Skin of body (tissue), 3 donors: ENCODE results near the gene CRBN. TPM values are rescaled to one million over a fixed set of nuclear protein-coding genes. Genes with fewer than 3 reads are reported as not detected.

Experiments used
- DNase-seq: peaks from one replicate; lab custom pipeline; 2025; lab: John Stamatoyannopoulos, UW
- small RNA-seq: library from RNA; depleted of rRNA; stranded (forward); fragments of <200 nt; gene quantifications from one replicate; pipeline ENCODE3, GENCODE V24; 2014; ENCODE audit warnings: low replicate concordance
- total RNA-seq: library from RNA; depleted of rRNA; stranded (reverse); fragments of >200 nt; gene quantifications from one replicate; pipeline ENCODE4 v1.2.3, GENCODE V29; 2014

The CRBN gene
- total RNA-seq, 1 donor from 2014 or later, result 81.0 TPM

DNA sequence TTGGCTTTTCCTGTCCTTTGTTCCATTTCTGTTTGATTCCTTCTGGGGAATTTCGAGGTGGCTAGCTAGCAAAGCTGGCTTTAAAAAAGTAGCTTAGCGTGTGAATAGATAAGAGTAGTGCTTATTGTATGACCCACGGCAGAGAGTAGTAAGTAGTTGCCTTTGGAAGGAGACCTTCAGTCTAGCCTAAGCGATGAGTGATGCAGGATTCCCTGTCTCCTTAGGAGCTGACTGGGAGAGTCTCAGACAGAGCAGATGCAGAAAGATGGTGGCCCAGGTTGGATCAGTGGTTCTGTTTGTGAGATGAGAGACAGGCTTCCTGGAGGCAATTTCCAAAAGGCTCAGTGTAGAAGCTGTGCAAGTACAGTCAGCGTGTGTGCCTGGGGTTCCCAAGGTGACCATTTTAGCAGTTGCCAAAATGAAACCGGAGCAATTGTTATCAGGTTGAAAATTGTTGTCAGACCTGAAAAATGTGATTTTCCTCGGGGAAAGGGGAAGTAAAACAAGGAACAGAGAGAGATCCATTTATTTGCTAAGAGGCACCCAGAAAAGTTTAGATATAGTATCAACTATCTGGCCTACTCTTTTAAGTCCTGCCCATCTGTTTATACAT is 68.6 kb downstream of the CRBN start:
- DNase-seq, result no peak

DNA sequence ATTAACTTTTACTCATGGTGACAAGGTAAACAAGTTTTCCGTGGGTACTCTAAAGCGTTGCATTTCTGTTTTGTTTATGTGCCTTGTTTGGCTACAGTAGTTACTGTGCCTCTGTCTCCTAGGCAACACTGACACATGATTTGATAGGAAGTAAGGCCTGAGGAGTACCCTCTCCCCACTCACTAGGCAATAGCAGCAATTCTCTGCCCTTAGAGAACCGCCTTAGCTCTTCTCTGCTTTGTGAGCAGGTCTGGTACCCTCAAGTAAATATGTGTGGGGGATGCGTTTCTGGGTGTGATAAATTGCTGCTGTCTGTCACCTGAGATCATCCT is 69.2 kb downstream of the CRBN start, which contains the start of gene IL5RA:
IL5RA (minus strand) TSS at position 76 of the 332 bp plus-strand sequence. CDS start 5,390 bp downstream, outside the sequence.
- DNase-seq, result no peak

DNA sequence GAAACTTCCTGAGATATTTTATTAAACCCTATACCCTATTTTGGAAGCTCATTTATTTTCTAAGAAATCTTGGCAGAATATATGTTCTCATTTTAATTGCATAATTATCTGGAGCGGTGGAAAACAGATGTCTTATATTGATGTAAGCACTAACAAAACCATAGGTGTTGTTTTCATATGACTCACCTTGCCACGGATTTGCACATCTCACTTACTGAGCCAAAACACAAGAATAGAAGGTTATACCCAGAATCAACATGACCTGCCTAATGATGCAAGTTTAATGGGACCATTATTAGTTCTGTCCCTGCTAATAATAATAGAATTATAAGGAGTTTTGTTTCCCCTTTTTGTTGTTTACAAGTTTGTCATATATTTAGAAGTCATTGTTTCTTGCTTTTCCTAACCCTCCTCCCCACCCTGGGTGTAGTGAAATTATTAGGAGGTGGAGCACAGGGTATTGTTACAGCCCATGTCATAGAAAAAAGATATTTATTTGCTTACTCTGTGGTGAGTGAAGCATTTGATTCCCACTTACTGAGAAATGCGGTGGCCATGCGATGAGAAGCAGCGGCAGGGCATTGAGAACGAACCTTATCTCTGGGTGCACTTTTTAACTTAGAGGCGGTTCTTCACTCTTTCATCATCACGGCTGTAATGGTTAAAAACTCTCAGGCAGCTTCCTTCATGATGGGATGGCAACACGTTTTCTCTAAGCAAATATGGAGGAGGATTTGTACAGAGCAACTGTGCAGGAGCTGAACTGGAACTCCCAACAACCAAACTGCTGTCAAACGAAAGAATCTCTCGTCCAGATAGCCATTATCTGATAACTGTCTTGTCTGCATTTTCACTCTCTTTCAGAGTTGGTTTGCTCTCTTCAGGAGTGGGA is 69.8 kb downstream of the CRBN start:
- DNase-seq, result no peak

DNA sequence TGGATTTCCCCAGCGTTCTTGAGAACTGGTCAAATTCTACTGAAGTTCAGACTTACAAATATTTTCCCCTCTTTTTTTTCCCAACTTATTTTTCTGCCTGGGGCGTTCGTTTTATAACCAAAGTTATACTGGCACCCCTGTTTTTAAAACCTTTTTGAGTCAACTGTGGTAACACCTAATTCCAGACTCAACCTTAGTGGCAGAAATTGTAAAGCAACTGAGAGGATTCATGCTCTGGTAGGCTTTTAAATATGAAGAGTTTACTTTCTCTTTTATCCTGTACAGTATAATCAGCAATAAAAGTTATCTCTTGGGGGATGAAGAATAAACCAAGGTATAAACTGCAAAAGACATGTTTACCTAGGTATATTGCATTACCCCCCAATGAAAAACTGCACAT is 71.6 kb downstream of the CRBN start:
- DNase-seq, result no peak

DNA sequence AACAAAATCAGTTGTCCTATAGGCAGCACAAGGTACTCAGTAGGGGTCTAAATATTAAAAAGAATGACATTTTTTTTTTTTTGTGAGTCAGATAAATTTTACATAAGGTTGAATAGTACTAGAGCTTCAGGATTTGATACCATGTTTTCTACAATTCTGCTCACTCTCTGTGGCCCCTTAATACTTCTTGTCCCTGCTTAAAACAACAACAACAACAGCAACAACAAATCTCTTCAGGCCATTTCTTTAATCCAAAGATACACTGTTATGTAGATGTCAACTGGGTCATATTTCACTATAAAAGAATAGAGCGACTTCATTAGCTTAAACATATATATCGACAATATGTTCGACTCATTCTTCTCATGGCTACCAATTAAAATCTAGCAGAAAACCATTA is 72.3 kb downstream of the CRBN start:
- no peak for DNase-seq

DNA sequence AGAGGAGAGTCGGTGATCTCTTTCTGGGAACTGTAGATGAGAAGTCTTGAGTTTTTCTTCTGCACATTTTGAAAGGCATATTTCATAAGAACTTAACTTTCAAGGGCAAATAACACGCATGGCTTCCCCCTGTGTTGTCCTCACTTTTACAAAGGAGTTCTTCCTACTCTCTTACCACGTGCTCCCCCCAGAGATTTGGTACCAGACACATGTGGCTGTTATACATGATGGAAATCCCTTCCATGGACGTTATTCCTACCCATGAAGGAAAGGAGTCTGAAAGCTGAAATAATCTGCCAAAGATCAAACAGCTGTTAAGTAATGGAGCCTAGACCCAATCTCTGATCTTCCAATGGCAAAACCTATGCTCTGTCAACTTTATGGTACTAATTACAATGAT is 73.7 kb downstream of the CRBN start:
- no peak for DNase-seq

DNA sequence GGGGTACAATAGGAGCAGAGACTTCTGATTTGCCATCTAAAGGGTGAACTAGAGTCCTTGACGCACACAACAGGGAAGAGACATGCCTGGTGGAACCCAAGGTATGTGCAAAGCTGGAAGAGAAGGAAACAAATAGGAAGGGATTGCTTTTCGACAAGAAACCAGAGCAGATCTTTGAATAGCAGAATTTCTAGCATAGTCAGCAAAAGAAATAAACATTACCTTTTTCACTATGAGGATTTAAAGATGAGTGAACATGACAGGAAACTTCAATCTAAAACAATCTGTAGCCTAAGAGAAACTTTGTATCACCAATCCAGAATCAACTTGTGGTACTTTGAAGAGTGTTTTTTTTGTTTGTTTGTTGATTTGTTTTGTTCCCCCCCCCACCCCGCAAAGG is 74.2 kb downstream of the CRBN start:
- DNase-seq, result no peak

DNA sequence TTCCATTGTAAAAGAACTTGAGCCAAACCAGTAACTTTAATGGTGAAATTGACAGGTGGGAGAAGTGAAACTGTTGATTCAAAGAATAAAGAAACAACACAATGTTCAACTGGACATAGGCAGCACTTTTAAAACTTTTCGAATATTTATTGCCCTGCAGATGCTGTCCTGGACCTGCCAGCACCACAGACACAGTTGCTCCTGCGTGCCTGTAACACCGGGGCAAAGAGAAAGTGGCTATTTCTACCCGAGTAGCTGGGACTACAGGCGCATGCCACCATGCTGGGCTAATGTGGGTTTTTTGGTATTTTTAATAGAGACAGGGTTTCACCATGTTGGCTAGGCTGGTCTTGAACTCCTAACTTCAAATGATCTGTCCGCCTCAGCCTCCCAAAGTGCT is 76.7 kb downstream of the CRBN start:
- no peak for DNase-seq

DNA sequence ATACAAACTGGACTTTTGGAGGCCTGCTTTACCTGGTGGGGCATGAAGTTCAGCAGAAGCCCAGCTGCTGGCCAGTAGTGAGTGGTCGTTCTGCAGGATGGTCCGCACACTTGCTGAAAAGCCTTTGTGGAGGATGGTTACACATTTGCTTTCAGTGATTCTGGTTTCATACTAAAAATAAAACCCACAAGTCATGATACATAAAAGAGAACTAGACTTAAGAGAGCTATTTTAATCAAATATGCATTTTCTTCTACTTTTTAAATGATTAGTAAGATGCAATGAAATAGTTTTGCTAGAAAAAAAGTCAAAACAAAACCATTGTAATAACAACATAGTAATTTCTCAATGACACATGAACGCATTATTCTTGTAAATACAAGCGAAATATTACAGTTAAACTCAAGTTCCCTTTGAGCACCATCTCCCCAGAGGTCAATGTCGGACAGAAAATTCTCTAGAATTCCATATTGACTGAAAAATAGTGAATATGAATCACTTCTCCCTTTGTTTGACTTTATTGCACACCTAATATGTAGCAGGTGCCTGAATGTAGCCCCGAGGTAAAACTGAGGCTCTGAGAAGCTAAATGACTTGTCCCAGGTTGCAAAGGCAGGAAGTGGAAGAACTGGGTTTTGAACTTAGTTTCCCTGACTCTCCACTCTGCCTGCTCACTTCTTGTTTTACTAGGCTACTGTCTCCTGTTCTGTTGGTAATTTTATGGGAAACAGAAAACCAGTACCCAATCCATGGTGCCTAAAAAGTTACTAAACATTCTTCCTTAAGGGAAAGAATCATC is 77.6 kb downstream of the CRBN start:
- no peak for DNase-seq

Small RNA genes within 50 kb of the gene (small RNA-seq; reads per million reads assigned to genes)
- not detected for gene RF00416

Other genes starting within 250 kb of the CRBN start
- gene IL5RA, start 69.3 kb downstream of the CRBN start, total RNA-seq, result 0.79 TPM
- 34.1 TPM for gene TRNT1, start 52.8 kb downstream of the CRBN start, total RNA-seq